Vagina (tissue), 2 donors: ENCODE measurements around the gene RRAGC.

Source experiments
- CTCF ChIP-seq, 3 experiments: fragments of 450-650 bp in 2 of 3; fragments of 200-600 bp in 1 of 3; sonication (generic) in 1 of 3; IDR thresholded peaks; one replicate each; pipeline ENCODE4 v1.5.1; 2017 to 2019; ENCODE audit warnings: antibody characterized with exemption in 3 of 3, mild to moderate bottlenecking in 2 of 3, moderate library complexity in 2 of 3
- POLR2A ChIP-seq, 2 donors: fragments of 450-650 bp; IDR thresholded peaks; one replicate each; pipeline ENCODE4 v1.6.1; 2017; ENCODE audit warnings: antibody characterized with exemption in 2 of 2, mild to moderate bottlenecking in 2 of 2, moderate library complexity in 2 of 2
- POLR2AphosphoS5 ChIP-seq, 2 donors: sonication (generic); formaldehyde crosslinking; IDR thresholded peaks; one replicate each; pipeline ENCODE4 v1.9.0; 2017; ENCODE audit warnings: antibody characterized with exemption in 2 of 2, mild to moderate bottlenecking in 2 of 2, low read depth in 1 of 2; ENCODE audit not compliant: insufficient read depth in 1 of 2

- TF ChIP-seq POLR2A (IDR thresholded peaks at IDR 0.05) (no peak), CTCF (IDR thresholded peaks at IDR 0.05) (no peak), POLR2AphosphoS5 (IDR thresholded peaks at IDR 0.05; ENCODE audit: insufficient read depth in 1 of 2, low read depth in 1 of 2) (no peak)
Measured at GRCh38 chr1:38820860-38821259, 38.7 kb downstream of the RRAGC start.
